Mucosa of gallbladder (tissue), 1 donor: ENCODE results near the gene CPNE5. TPM values are rescaled to one million over a fixed set of nuclear protein-coding genes. Genes with fewer than 3 reads are reported as not detected.

Source experiments
- DNase-seq: peaks from one replicate; pipeline ENCODE4 v3.0.0-alpha.2; 2020; ENCODE audit warnings: low spot score
- total RNA-seq: library from RNA; stranded (reverse); gene quantifications from one replicate; pipeline ENCODE4 v1.2.1, GENCODE V29; 2021
- donor health status: DM: no; HTN: no; CAD: no.

CPNE5 gene
- total RNA-seq, 1 donor from 2014 or later, result 1.3 TPM

DNA sequence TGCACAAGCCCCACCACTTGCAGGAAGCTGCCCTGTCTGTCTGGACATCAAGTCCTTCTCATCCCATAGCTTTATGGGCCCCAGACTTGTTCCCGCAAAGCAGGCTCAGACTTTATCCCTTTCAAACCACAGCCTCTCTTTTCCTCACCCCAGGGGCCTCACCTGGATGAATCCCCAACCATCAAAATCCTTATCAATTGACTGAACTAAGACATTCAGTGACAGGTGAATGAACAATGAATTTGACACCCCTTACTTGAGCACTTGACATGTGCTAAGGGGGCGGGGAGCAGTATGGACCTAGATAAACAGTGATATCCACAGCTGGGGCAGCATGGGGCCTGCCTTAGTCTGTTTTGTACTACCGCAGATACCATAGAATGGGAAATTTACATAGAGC lies 136.6 kb downstream of the CPNE5 start:
- DNase-seq, result no peak

DNA sequence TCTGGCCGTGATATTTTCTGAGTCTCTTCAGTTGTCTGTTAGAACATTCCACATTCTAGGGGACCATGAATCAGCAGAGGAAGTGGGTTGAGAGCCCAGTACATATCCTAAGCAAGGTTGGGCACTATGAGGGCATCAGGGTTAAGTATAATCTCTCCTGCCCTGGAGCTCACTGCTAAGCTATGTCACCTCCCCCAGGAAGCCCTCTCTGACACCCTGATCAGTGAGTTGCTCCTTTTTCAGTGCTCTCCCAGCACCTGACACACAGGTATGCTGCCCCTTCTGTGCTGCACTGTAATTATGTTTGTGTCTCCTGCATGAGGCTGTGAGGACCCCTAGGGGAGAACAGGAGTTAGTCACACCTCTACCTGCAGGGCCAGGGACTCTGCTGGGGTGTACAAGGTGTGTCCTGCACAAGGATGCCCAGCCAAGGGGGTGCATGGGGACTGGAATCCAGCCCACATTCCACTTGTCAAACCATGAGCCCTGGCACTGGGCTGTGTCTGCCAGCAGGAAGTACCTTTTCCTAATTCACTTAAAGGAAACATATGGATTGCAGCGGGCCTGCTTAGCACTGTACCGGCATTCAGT lies 137.7 kb downstream of the CPNE5 start:
- no peak for DNase-seq

GRCh38 chr6:36700831-36701230 lies 138.4 kb downstream of the CPNE5 start:
- DNase-seq, result no peak

GRCh38 chr6:36700071-36700812 lies 139.0 kb downstream of the CPNE5 start:
- no peak for DNase-seq

DNA sequence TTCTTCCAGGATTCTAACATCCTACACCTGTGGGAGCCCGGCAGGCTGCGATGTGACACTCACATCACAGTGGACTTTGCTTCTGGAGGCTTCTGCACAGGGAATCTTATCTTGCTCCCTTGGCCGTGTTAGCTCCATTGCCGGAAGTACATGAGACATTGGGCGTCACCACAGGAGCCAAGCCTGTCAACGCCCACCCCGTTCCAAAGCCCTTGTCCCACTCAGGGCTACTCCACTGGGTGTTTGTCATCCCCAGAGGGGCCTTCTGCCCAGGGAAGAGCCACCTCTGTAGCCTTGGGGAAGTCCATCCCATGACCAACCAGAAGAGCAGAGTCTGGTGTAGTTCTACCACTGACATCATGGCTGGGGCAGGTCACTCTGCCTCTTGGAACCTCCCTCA lies 139.9 kb downstream of the CPNE5 start:
- no peak for DNase-seq

- no peak for DNase-seq
Measured at GRCh38 chr6:36698871-36699271, 140.4 kb downstream of the CPNE5 start.

- no peak for DNase-seq
Measured at GRCh38 chr6:36698196-36698595, 141.0 kb downstream of the CPNE5 start.

DNA sequence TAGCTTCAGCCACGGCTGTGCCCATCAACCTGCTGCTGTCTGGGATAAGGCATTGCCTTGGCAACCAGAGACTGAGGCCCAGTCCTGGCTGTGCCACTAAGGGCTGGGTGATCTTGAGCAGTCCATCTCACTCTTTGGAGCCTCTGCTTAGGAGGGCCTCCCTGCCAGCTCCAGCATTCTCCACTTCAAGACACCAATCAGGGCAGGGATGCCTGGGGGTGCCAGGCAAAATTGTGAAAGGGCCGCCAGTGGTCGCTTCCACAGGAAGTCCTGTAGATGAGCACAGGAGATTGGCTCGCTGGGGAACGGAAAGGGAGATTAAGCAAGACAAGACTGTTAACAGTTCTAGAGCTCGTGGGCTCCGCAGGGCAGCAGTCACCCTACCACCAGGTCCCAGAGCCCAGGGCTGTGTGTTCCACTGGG lies 141.8 kb downstream of the CPNE5 start, which contains the start of gene RAB44:
Gene RAB44, plus strand, starts transcription at position 346 of the 423 bp plus-strand sequence. CDS start 6,410 bp downstream, outside the sequence.
- no peak for DNase-seq

DNA sequence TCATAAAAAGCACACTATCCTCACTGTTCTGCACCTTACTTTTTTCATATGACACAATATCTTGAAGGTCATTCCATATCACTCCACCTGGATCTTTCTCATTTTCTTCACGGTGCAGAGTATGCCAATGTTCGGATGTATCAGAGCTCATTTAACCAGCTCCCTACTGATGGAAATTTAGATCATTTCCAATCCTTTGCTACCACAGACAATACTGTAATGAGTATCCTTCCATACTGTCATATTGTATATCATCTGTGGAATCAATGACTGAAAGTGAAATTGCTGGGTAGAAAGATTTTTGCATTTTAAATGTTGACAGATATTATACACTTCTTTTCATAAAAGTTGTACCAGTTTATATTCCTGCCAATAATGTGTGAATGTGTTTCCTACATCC lies 143.8 kb downstream of the CPNE5 start:
- DNase-seq, result no peak

DNA sequence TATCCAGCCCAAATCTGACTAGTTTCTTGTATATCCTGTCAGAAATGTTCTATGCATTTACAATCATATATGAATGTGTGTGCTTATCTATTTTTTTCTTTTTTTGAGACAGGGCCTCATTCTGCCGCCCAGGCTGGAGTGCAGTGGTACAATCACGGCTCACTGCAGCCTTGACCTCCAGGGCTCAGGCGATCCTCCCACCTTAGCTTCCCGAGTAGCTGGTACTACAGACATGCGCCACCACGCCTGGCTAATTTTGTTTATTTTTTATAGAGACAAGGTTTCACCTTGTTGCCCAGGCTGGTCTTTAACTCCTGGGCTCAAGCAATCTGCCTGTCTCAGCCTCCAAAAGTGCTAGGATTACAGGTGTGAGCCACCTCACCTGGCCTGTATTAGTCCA lies 144.6 kb downstream of the CPNE5 start:
- no peak for DNase-seq

DNA sequence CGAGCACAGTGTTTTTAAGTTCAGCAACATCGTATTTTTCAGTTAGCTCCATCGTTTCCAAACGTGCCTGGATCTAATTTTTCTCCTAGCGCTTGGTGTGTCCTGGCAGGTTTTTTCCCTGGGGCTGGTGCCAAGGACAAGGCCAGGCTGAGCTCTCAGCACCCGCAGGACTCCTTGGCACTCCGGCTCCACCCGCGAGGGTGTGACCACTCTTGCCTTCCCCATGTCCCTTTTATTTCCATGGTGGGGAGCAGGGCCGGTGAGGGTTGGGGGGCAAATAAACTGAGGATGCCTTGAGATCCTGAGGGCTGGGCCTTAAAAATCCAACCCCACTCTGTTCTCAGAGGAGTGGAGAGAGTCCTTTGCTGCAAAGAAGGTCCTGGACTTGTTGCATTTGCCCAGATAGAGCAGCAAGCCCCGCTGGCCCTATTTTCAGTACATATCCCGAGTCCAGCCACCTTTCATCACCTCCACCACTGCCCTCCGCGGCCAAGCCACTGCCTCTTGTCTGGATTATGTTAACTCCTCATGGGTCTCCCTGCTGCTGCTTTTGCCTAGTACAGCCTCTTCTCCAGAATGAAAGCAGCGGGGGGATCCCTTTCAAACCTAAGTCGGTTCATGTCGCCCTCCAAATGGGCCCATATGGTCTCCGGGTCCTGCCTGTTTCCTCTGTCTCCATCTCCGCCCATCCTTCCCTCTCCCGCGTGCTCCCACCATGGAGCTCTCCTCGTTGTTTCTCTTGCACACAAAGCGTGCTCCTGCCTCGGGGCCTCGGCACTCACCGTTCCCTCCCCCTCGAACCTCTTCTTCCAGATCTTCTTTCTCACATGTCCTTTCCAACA lies 146.2 kb downstream of the CPNE5 start:
- no peak for DNase-seq

DNA sequence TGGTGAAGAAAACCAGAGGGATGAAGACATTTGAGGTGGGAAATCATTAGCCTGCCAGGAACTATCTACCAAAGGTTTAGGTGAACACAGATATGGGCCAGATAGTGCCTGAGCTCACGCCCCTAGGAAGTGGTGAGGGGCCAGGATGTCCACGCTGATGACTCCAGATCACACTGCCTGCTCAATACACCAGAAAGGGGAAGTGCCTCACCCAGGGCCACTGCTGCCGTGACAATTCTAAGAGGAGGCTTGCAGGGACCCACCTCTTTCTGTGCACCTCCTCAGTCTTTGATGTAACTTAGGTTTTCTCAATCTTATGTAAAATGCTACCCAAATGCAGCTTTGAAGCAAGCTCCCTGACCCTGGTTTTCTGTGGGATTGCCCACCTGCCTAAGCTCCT lies 147.0 kb downstream of the CPNE5 start:
- DNase-seq, result no peak

GRCh38 chr6:36691612-36692011 lies 147.6 kb downstream of the CPNE5 start:
- DNase-seq, result no peak

DNA sequence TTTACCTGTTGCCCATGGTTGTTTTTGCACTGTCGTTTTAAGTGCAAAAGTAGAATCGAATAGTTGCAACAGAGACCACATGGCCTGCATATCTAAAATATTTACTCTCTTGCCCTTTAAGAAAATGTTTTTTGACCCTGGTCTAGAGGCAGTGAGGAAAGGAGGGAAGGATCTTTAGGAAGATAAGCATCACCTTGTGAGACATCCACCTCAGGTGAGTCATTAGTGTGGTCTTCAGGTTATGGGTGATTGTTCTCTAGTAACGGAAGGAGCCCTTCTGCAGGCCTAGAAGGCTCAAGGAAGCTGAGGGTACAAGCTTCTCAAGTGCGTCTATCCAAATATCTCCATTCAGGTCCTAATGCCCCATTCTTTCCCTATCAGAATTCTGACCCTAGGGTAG lies 148.2 kb downstream of the CPNE5 start:
- DNase-seq, result no peak

Other genes with a start within 250 kb of the CPNE5 start
- gene SRSF3, start 245.1 kb downstream of the CPNE5 start, total RNA-seq, result 190 TPM
- 71.2 TPM for gene CDKN1A, start 160.7 kb downstream of the CPNE5 start, total RNA-seq
- 0.75 TPM for gene RAB44, start 141.6 kb downstream of the CPNE5 start, total RNA-seq
- gene PPIL1, start 35.4 kb upstream of the CPNE5 start, total RNA-seq, result 16.0 TPM
- 69.9 TPM for gene C6orf89, start 46.5 kb upstream of the CPNE5 start, total RNA-seq
- 16.2 TPM for gene PI16, start 115.3 kb upstream of the CPNE5 start, total RNA-seq
- 206 TPM for gene MTCH1, start 146.8 kb upstream of the CPNE5 start, total RNA-seq
- 20.5 TPM for gene FGD2, start 166.2 kb upstream of the CPNE5 start, total RNA-seq